IPS DF 6.9 (cell line): ENCODE results near the gene FGF22.

Experiments
- DNase-seq: peaks from one replicate; pipeline ENCODE4 v3.0.0-alpha.2; 2013; ENCODE audit warnings: low read depth, low spot score
- H3K27ac ChIP-seq: one replicate; pipeline ENCODE4 v1.5.1; 2013; ENCODE audit warnings: low read length, control low read depth
- H3K27me3 ChIP-seq: 2 replicates; pipeline ENCODE4 v1.6.1; 2013; ENCODE audit warnings: mild to moderate bottlenecking, low read length; ENCODE audit not compliant: control insufficient read depth, insufficient read depth
- H3K36me3 ChIP-seq: 2 replicates; pipeline ENCODE4 v1.6.1; 2013; ENCODE audit warnings: low read length; ENCODE audit not compliant: control insufficient read depth, insufficient read depth
- H3K4me1 ChIP-seq: 2 replicates; pipeline ENCODE4 v1.6.1; 2013; ENCODE audit warnings: low read length; ENCODE audit not compliant: control insufficient read depth, insufficient read depth
- H3K4me3 ChIP-seq: 2 replicates; pipeline ENCODE4 v1.5.1; 2013; ENCODE audit warnings: mild to moderate bottlenecking, low read length
- H3K9me3 ChIP-seq: 2 replicates; pipeline ENCODE4 v1.6.1; 2013; ENCODE audit warnings: low read length, inconsistent platforms; ENCODE audit not compliant: control insufficient read depth, insufficient read depth
- WGBS: extraction: QIAGEN DNeasy Blood & Tissue Kit; methylation state at CpG from one replicate; pipeline ENCODE4 v1.1.7; 2013; ENCODE audit warnings: mixed read lengths, missing lambda C conversion rate; ENCODE audit not compliant: insufficient read length, insufficient coverage; 5-methylcytosine and 5-hydroxymethylcytosine counted together

Gene FGF22

DNA sequence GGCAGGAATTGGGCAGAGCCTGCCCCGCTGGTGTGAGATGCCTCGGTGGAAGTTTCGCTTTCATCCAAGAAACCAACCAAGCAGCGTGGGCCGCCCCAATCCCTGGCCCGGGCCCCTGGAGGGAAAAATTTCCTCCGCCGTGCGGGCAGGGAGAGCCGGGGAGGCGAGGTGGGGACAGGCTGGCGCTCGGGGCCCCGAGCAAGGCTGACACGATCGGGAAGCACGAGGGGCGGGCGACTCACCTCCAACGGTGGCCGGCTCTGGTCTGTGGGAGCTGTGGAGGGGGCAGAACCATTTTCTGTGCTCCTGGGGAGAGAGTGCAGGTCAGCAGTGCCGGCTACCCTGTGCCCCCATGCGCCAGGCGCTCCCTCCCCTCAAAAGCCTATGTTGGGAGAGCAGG, 12.3 kb downstream of the FGF22 start:
- Histone ChIP-seq H3K4me3 (no peak overlapping the region), H3K9me3 (no peaks in the 10 kb centered on the region), H3K4me1 (no peaks in the 10 kb centered on the region; the same call in 1 of the 2 replicates), H3K36me3 (peaks cover 28% of the 10 kb centered on the region), H3K27ac (no peak overlapping the region), H3K27me3 (no peaks in the 10 kb centered on the region)
- no CpG with 5 or more reads among the region's 24 CpGs for WGBS
- no peak for DNase-seq

DNA sequence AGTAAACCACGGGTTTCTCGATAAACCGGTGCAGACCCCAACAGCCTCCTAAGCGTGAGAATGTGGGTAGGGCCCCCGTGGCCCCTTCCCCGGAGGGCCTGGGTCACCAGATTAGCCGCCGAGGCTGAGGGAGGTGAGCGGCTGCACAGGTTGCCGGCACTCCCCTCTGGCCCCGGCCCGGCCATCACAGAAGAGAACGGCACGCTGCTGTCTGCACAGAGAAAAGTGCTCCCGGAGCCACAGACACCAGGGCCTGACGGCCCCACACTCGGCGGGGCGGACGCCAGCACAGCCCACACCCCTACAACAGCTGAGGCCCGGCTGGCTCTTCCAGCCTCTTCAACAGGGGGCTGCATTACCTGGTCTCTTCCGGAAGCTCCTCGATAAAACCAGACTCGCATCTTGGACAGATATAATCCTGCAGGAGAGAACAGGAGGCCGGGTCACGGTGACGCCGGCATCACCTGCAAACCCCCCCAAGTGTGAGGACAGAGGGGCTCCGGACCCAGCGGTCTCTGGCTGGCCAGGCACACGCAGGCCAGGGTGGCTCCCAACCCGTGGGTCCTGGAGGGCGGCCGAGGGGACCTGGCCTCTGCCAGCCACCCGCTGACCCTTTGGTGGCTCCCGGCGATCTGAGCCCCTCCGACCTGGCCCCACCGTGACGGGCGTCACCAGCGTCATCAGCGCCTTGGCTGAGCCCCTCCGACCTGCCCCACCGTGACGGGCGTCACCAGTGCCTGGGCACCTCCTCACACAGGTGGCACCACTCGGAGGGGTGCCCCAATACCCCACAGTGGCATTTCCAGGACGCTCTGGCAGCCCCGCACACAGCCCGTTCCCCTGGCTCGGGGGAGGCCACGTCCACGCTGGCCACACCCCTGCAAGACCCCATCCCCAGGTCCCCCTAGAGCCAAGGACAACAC, 13.0 kb downstream of the FGF22 start:
- Histone ChIP-seq H3K27me3 (no peaks in the 10 kb centered on the region), H3K27ac (no peak overlapping the region), H3K9me3 (no peaks in the 10 kb centered on the region), H3K4me3 (no peak overlapping the region), H3K4me1 (no peaks in the 10 kb centered on the region; the same call in 1 of the 2 replicates), H3K36me3 (peaks cover 20% of the 10 kb centered on the region)
- WGBS = no CpG with 5 or more reads among the region's 54 CpGs
- DNase-seq = no peak

DNA sequence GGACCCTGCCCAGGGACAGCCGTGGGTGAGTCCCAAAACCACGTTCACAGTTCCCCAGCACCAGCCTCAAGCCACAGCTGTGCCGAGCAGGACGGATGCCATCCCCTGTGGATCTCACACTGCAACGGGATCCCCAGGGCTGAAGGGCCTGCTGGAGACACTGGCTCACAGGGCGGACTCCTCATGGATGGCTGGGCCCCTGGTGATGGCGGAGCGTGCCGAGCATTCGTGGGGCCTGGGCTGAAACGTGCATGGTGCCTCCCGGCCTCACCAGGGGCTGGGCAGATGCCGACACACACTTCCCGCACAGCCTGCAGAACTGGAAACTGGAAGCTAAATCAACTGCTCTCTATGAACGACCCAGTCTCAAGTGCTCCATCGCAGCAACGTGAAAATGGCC, 13.7 kb downstream of the FGF22 start:
- H3K9me3 ChIP-seq = no peaks in the 10 kb centered on the region
- no peaks in the 10 kb centered on the region; the same call in 1 of the 2 replicates for H3K4me1 ChIP-seq
- H3K36me3 ChIP-seq = peaks cover 13% of the 10 kb centered on the region
- H3K4me3 ChIP-seq = no peak overlapping the region
- H3K27ac ChIP-seq = no peak overlapping the region
- DNase-seq = no peak
- H3K27me3 ChIP-seq = no peaks in the 10 kb centered on the region
- no CpG with 5 or more reads among the region's 17 CpGs for WGBS

DNA sequence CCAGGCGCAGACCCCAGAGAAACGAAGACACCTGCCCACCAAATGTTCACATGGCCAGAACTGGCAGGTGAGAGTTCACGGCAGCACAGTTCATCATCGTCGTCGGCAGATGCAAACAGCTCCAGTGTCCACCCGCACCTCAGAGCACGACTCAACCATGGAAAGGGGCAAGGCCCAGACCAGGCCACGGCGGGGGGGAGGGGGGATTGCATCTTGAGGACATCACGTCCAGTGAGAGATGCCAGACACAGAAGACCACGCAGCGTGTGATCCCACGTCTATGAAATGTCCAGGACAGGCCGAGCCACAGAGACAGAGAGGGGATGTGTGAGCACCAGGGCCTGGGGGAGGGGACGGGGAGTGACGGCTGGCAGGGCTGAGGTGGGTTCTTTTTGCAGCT, 16.0 kb downstream of the FGF22 start:
- Histone ChIP-seq H3K9me3 (no peaks in the 10 kb centered on the region), H3K4me3 (no peak overlapping the region), H3K27me3 (no peaks in the 10 kb centered on the region), H3K27ac (no peak overlapping the region), H3K4me1 (no peaks in the 10 kb centered on the region; the same call in 1 of the 2 replicates), H3K36me3 (peaks cover 9% of the 10 kb centered on the region; the same call in 1 of the 2 replicates)
- no CpG with 5 or more reads among the region's 17 CpGs for WGBS
- no peak for DNase-seq

DNA sequence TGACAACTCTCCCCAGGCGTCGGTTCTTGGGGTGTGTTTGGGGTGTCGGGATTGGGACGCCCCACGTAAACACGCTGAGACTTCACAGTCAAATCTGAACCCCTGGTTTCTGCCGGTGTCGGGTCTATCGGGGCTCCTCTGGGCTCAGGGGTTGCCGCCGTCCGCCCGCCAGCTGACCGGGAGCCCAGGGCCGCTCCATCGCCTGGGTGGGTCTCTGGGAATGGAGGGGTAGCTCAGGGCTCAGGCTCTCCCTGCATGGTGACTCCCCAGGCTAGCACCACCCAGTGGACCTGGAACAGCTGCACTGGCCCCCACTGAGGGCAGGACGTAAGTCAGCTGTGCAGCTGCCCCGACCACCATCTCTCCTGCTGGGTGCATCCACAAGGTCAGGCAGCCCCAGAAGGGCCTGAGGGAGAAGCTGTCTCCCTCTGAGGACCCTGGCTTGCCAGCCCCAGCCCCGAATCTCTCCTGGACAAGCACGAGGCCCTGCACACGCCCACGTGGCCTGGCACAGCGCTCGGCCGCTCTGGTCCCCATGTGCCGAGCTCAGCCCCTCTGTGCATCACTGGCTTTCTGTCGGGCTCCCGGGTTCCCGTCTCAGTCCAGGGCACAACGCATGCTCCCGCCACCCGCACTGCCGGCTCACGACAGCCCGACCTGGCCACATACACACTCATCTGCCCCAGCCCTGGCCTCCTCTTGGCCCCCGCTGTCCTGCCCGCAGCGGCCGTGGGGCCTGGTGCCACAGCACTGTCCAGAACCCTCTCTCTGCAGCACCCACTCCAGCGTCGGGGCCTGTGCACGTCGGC, 17.3 kb downstream of the FGF22 start:
- H3K4me1 ChIP-seq = no peaks in the 10 kb centered on the region; the same call in 1 of the 2 replicates
- WGBS = no CpG with 5 or more reads among the region's 43 CpGs
- H3K36me3 ChIP-seq = peaks cover 5% of the 10 kb centered on the region; the same call in 1 of the 2 replicates

DNA sequence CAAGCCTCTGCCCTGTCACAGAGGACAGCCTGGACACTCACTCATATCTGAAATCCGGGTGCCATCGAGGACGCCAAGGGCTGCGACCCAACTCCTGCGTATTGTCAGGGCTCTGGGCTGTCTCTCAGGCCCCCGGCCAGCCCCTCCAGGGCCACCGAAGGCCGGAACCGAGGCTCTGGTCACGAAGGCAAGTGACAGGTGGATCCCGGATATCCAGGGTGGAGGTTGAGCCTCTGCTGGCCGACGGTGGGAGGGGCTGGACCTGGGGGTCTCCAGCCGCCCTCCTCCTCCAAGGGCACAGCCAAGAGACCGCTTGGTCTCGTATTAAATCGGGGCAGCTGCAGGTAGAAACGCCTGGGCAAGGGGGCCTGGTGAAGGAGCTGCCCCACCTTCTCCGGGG, 17.9 kb downstream of the FGF22 start:
- DNase-seq = no peak
- no CpG with 5 or more reads among the region's 19 CpGs for WGBS
- H3K4me1 ChIP-seq = no peaks in the 10 kb centered on the region; the same call in 1 of the 2 replicates
- H3K36me3 ChIP-seq = peaks cover 5% of the 10 kb centered on the region; the same call in 1 of the 2 replicates
- no peaks in the 10 kb centered on the region for H3K9me3 ChIP-seq
- H3K4me3 ChIP-seq = no peak overlapping the region
- H3K27me3 ChIP-seq = no peaks in the 10 kb centered on the region
- H3K27ac ChIP-seq = no peak overlapping the region

More for the DNA sequence above, 17.3 kb downstream of the FGF22 start:
- DNase-seq = no peak
- no peak overlapping the region for H3K27ac ChIP-seq
- H3K4me3 ChIP-seq = no peak overlapping the region
- H3K9me3 ChIP-seq = no peaks in the 10 kb centered on the region
- H3K27me3 ChIP-seq = no peaks in the 10 kb centered on the region

DNA sequence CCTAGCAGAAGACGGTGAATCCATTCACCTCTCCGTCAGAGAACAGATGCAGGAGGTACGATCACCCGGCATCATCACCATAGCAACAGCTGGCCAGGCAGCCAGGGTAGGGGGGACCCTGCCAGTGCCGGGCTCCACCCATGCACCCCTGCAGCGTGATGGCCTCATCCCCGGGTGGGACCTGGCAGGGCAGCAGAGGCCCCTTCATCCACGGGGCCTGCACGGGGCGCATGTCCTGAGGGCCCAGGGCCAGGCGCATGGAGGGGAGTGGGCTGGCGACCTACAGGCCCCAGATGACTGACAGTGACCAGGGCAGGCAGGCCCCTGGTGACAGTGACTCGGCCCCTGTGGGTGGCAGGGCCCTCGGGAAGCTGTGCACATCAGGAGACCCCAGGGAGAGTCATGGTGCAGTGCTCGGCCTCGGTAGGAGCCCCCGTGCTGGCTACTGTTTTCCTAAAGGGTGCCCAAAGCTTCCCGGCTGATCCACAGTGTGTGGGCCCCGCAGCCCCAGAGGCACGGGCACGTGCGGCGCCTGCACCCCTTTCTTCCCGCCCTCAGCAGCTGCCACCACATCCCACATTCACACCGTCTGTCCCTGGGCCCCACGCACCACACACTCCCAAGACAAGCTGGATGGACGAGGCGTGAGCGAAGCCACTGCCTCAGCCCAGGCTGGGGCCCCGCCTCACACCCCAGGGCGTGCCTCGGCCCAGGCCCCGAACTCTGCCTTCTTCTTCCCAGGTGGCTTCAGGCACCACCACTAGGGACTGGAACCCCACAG, 18.6 kb downstream of the FGF22 start:
- H3K4me1 ChIP-seq = no peaks in the 10 kb centered on the region; the same call in 1 of the 2 replicates
- WGBS = no CpG with 5 or more reads among the region's 33 CpGs
- no peak overlapping the region for H3K4me3 ChIP-seq
- no peaks in the 10 kb centered on the region for H3K27me3 ChIP-seq
- peaks cover under 1% of the 10 kb centered on the region; the same call in 1 of the 2 replicates for H3K36me3 ChIP-seq
- DNase-seq = no peak
- no peak overlapping the region for H3K27ac ChIP-seq
- H3K9me3 ChIP-seq = no peaks in the 10 kb centered on the region

DNA sequence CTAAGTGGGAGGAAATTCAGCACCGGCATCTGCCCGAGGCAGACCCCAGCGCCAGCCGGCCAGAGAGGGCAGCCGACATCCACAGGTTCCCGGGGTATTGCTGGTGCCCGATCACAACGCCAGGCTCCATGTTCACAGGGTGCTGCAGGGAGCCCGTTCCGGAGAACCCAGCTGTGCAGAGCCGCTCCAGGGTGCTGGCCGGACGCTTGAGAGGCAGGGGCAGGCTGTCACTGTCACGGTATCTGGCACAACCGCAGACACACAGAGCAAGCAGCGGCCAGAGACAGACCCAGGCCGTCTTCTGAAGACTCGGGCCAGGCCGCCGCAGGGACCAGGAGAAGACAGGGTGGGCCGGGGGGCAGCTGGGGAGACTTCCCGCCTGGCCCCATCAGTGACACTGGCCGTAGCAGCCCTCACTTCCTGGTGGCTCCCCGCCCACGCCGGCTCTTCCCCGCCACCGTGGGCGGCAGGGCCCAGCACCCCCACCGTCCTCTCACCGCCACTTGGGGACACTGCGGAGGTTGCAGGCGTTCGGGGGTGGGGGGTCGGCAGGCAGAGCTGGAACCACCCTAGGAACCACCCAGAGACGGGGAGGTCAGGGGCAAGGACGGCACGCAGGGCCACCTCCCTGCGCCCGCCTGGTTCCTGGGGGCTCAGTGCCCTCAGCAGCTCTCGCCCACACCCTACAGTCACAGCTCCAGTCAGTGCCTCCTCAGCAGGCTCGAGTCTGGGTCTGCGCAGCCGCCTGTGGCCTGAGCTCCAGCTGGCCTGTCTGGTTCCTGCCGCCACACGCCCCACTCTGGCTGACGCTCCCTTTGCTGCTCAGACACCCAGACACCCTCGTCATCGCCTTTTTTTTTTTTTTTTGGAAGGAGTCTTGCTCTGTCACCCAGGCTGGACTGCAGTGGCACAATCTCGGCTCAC, 19.5 kb downstream of the FGF22 start:
- no CpG with 5 or more reads among the region's 50 CpGs for WGBS
- no peak for DNase-seq
- no peak overlapping the region for H3K27ac ChIP-seq
- no peaks in the 10 kb centered on the region for H3K9me3 ChIP-seq
- no peak overlapping the region for H3K4me3 ChIP-seq
- no peaks in the 10 kb centered on the region; the same call in 1 of the 2 replicates for H3K4me1 ChIP-seq
- no peaks in the 10 kb centered on the region; the same call in 1 of the 2 replicates for H3K36me3 ChIP-seq
- H3K27me3 ChIP-seq = no peaks in the 10 kb centered on the region

DNA sequence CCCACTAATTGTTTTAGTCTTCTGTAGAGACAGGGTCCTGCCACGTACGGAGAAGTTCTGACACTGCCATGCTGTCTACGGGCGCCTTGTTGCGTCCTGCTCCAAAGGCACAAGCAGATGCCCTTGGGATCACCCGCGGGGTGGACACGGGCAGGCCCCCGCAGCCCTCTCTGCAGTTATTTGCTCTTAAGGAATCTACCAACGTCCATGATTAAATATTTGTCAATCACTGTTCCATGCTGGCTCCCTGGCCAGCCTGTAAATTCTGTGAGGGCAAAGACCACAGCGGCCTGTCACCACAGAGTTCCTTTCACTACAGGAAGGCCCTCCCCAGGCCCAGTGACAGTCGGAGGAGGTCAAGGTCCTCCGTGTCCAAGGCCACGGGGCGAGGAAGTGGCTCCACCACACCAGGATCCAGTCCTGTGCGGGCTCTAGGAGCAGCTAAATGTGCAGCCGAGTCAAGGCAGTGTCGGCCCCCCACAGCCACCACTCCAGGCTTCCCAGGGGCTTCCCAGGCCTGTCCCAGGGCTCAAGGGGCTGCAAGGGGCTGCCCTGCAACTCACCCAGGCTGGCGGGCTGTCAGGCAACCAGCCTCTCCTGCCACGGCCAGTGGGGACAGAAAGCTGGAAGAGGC, 21.2 kb downstream of the FGF22 start:
- no peak overlapping the region for H3K27ac ChIP-seq
- peaks cover 2% of the 10 kb centered on the region; the same call in 1 of the 2 replicates for H3K4me1 ChIP-seq
- no peaks in the 10 kb centered on the region for H3K9me3 ChIP-seq
- H3K4me3 ChIP-seq = no peak overlapping the region
- no peak for DNase-seq
- H3K27me3 ChIP-seq = no peaks in the 10 kb centered on the region
- no peaks in the 10 kb centered on the region; the same call in 1 of the 2 replicates for H3K36me3 ChIP-seq
- no CpG with 5 or more reads among the region's 20 CpGs for WGBS
